Fibroblast of gingiva (primary cell): ENCODE results near the gene ZFPM1.
A peak's percentile ranks its signal among the peaks of the same experiment; 100 is the strongest.

ENCODE experiments used
- DNase-seq: peaks from one replicate; pipeline ENCODE4 v3.0.0-alpha.2; 2011; ENCODE audit warnings: low read depth

Gene ZFPM1

DNA sequence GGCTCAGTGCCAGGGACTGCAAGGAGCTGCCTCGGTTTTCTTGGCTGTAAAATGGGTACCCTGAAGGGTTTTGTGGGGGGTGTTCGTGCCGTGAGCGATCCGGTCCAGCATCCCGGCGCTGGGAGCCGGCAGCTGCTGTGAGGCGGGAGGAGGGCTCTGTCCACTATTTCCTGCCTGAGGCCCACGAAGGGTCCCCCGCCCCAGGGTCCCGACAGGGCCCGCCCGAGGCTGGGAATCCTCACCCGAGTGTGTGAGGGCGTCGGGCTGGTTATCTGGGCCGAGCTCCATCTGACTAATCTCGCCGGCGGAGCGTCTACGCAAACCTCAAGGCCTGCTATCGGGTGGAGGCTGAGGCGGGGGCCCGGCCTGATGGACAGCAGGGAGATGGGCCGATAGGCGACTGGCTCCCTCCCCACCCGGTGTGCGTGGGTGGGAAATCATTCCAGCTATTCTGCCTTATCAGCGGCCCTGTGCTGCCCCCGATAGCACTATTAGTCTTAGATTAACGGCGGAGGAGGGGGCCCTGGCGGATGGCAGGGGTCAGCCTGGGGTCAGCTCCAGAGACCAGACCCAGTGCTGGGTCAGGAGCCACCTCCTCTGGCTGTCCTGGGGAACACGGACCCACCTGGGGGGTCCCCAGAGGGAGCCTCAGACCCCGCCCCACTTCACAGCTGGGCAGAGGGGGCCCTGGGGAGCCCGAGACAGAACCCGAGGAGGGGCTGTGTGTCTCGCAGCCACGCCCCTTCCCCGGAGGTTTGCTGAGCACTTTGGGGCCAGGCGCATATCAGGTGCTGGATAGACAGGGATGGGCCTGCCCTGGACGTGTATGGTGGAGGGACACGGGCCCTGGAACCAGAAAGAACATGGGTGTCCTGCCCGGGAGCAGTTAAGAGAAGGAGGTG, 44.7 kb downstream of the ZFPM1 start:
- no peak for DNase-seq

DNA sequence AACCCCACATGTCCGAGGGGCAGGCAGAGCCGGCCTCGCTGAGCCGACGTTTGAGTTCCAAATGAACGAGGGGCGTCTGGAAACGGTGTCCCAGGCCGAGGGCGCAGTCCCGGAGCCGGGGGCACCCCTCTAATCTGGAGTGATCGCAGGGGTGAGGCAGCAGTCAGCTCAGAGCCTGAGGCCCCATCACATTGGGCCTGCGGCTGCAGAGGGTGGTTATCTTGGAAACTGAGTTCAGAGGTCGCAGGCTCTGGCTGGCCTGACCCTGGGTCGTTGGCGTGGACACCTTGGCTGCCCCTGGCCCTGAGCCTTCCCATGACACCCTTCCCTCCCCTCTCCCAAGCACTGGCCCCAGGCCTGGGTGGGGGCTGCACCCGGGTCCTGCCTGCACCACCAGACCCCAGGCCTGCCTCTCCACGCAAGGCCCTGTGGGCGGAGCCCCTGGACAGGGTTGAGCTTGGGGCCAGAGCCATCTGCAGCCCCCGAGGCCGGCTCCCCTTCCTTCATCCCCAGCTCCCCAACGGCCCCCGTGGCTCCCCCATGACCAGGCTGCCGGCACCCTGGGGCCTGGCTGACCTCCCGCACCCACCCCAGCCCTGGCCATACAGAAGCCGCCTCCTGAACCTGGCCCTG, 45.6 kb downstream of the ZFPM1 start:
- DNase-seq, result no peak

DNA sequence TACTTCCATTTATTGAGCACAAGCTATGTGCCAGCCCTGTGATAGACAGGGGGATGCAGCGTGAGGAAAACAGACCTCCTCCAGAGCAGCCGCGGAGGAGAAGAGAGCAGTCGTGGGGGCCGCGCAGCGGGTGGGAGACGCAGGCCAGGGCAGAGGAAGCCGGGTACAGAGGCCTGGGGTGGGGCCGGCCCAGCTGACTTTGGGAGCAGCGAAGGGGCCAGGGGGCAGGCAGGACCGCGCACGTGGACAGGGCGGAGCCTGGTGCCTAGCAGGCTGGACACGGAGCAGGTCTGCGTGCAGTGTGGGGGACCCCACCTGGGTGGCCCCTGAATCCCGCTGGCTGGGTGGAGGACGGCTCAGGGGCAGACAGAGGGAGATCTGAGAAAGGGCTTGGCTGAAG, 46.2 kb downstream of the ZFPM1 start:
- DNase-seq, result no peak

DNA sequence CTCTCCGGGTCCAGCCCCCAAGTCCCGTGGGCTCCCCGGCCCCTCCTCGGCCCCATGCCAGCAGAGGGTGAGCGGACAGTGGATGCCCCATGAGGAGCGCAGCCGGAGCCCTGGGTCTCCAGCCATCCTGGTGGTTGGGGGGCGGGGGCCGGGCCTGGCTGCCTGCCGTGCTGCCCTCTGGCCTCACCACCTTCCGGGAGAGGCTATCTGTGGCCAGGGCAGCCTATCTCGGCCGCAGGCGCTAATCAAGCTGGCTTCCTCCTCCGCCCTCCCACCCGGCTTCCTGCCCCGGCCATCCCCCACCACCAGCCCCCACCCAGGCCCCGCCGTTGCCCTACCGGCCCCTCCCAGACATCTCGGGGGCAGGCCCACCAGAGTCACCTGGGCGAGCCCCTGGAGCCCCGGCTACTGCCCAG, 46.8 kb downstream of the ZFPM1 start:
- no peak for DNase-seq

DNA sequence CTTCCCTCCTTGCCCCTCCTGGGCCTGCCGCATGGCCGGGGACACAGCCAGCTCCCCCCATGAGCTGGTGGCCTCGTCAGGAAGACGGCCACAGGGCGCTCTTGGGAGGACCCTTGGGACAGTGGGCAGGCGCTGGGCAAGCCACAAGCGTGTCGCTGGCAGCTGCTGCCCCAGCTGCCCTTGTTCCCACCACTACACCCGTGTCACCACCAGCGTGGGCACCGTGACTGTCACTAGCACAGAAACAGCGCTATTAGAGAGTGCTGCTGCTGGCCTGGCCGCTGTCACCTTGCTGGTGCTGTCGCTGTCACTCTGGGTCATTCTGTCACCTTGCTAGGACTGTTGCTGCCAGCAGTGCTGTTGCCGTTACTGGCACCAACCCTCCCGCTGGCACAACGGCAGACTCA, 47.2 kb downstream of the ZFPM1 start:
- DNase-seq, result no peak

DNA sequence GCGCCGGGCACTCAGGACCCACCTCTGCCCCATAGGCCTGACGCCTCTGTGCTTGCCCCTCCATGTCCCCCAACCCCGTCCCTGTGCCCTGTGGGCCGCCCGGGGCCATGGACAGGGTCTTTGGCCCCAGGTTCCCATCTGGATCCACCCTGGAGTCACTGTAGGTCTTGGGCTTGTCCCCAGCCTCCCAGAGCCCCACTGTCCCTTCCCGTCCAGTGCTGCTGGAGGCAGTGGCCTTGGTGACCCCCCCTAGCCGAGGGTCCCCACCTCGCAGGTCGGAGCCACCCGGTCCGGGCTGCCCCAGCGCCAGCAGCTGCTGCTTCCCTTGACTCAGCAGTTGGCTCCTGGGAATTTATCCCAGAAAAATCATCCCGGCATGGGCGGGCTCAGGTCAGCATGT, 49.3 kb downstream of the ZFPM1 start:
- no peak for DNase-seq

DNA sequence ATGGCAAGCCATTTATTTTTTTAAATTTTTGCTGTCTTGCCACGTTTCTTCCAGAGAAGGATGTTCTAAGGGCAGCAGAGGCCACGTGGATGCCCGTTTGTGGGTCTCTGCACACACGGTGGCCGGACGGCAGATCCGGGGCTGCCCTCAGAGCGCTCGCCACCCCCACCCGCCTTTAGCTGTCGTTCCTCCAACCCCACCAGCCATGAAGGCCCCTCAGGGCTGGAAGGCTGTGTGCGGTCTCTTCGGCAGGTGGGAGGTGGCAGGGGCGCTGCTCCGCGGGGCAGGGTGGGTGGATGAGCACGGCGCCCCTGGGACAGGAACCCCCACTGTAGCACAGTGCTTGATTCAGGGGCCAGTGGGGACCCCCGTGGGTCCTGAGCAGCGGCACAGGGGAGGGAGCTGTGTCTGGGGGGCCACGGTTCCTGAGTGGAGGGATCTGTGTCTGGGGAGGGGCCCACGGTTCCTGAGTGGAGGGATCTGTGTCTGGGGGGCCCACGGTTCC, 49.7 kb downstream of the ZFPM1 start:
- DNase-seq, result no peak

DNA sequence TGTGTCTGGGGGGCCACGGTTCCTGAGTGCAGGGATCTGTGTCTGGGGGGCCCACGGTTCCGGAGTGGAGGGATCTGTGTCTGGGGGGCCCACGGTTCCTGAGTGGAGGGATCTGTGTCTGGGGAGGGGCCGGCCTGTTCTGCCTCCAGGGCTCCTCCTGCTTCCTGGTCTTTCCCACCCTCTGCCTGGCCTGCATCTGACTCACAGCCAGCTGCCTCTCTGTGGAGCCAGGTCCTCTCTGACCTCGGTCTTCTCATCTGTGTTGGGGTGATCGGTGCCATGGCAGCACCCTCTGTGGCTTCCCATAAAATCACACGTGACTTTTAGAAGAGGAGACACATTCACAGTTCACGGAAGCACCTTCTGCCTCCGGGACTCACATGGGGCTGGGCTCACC, 50.3 kb downstream of the ZFPM1 start:
- DNase-seq, result no peak

DNA sequence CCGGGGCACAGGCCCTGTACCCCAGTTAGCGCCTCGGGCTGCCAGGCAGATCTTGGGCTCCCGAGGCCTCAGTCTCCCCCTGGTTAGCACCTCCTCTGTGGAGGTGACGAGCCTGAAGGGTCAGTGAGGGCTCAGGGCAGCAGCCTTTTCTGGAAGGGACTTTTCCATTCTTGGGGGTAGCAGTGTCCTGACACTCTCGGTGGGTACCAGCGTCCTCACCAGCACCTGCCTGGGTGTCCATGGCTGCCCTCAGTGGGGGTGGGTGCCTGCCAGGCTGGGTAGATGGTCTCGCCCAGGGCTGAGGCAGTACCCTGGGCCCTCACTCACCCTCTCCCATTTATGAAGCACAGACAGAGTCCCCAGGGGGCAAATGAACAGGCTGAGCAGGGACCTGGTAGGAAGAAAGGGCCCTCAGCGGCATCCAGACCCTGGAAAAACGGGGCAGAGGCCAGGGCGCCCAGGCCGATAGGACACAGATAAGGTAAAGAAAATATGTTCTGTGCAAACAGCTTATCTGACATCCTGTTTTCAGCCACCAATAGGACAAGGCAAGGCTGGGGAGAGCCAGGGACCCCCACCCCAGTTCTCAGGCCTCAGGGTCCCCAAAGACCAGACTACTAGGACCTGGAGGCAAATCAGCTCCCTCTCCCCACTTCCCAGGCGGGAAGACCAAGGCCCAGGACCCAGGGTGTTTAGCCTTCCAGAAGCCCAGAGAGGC, 50.9 kb downstream of the ZFPM1 start:
- no peak for DNase-seq

DNA sequence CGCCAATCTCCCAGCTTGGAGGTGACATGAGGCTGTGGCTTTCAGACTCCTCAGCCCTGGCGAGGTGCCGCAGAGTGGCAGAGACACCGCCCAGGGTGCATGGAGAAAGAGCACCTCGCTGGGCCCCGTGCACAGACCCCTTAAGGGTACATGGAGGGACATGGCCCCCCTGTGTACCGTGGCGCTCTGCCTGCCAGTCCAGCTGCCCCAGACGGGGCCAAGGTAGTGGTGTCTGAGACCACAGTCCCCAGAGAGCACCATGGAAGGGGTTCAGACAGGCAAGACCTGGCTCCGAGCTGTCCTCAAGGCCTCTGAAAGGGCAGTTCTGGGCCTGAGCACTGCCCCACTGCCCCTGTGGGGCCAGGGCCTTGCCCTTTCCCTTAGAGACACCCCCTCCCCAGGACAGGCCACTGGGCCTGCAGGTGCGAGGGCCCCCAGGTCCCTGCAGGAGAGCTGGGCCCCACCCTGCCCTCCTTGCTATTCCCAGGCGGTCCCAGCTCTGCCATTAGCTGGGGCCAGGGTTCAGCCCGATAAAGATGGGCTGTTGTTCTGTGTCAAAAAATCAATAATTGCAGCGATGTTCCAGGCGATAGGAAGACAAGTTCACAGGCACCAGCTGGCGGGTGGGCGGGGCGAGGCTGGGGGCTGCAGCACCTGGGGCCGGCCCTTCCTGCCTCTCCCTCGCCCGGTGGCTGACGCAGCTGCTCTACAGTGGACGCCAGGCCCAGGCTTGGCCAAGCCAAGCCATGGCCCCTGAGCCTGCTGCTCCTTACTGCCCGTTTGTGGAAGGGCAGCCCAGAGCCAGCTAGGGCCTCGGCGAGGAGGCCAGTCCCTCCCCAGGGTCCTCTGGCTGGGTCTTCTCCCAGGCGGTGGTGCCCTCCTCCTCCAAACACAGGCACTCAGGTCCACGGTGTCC, 51.7 kb downstream of the ZFPM1 start:
- DNase-seq, result no peak

DNA sequence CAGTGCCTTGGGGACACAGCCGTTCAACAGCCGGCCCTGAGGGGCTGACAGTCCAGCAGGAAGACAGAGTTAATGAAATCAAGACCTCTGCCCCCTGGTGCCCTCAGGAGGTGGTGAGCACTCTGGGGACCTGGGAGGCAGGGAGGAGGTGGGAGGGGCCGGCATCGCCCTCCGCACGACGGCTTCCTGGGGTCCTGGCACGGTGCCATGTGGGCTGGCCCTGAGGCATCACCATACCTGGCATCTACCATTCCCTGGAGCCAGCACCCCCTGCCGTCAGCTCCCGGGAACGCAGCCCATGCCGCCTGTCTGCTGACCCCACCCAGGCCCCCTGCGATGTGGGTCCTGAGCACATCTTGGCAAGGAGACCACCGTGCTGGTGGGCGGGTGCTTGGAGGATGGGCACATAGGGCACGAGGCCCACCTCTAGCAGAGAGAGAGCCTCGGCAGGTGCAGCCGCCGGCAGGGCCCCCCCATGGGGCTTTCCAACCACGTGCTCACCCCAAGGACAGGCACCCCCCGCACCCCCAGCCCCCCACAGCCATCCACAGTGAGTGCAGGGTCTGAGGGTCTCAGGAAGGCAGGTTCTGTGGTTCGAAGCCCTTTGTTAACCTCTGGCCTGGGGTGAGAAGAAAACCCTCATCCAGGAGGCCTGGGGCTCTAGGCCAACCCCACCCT, 52.5 kb downstream of the ZFPM1 start:
- DNase-seq, result no peak

DNA sequence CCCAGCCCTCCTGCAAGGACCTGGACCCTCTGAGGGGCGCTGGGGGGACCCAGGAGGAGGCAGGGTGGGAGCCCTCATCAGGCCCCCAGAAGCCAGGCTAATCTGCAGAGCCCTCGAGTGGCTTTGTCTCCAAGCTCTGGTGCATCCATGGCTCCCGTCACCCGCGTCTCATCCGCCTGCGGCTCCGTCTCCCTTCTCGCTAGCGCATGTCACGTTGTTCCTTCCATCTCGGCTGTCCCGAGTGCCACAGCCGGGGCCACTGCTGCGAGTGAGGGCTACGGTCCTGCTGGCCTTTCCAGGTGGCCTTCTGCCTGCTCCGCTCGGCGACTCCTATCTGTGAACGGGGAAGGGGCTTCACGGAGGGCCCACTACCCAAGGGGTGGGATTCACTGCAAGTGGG, 53.6 kb downstream of the ZFPM1 start:
- DNase-seq, result no peak

DNA sequence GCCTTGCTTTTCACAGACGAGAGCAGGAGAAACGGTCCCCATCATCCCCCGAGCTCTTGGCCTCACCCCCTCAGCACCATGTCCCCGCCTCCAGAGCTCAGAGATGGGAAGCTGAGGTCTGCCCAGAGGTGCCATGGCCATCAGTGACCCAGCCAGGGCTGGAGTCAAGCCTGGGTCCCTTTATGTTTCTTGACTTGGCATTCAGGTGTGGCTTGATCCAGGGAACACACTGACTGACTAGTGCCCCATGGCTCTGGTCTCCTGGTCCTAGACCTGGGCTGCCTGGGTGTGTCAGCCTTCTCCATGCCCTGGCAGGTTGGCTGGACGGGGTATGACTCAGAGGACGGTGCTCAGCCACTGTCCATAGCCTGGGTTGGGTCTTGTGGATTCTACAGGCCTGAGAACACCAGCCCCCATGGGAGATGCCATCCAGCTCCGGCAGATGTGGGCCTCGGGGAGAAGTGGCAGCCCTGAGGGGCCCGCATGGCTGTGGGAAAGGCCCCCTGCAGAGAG, 54.2 kb downstream of the ZFPM1 start:
- no peak for DNase-seq

DNA sequence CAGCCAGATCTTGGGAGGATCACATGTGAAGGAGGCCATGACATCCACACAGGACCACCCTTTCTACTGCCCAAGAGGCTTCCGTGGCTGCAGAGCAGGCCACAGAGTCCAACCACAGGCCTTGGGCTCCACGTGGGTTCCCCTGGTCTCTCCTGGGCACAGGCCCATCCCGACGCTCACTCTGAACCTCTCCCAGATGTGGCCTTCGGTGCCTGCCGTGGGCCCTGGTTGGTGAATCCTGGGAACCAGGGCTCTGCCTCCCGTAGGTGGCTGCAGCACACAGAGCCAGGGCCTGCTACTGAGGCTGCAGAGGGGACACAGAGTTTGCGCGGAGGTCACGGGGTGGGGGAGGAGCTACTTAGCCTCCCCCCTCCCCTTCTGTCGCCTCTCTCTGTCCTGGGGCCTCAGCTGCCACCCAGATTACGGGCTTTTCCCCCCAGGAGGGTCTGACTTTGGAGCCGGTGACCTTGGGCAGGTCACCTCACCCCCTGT, 55.3 kb downstream of the ZFPM1 start:
- DNase-seq, result no peak

DNA sequence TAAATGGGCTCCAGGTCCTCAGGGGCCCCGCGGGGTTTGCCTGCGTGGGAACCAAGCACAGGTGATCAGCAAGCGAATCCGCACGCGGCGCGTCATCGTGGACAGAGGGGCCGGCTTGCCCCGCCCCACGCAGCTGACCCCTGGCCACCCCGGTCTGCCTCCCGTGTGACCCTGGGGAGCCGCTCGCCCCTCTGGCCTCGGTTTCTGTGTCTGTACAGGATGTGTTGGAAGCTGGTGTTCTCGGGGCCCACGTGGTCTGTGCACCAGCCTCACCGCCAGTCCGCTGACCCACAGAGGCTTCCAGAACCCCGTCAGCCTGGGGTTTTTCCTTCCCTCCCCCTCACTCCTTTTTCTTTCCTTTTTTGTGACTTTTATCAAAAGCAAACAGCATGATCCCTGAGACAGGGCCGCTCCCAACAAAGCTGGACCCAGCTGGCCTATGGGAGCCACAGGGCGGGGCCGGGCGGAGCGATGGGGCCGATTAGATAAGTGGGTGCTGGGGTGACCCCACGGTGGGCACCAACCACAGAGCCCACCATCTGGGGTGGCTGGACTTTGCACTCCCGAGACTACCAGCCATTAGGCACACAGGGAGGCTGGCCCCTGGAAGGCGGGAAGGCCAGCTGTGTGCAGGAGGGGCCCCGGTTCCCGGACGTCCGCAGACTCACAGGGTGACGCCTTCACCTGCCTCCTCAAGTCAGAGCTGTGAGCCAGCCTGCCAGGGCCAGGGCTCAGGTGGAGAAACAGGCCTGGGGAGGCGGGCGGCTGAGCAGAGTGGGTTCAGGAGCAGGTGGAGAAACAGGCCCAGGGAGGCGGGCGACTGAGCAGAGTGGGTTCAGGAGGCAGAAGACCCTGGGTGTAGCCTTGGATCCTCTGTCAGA, 56.0 kb downstream of the ZFPM1 start:
- DNase-seq, result no peak

DNA sequence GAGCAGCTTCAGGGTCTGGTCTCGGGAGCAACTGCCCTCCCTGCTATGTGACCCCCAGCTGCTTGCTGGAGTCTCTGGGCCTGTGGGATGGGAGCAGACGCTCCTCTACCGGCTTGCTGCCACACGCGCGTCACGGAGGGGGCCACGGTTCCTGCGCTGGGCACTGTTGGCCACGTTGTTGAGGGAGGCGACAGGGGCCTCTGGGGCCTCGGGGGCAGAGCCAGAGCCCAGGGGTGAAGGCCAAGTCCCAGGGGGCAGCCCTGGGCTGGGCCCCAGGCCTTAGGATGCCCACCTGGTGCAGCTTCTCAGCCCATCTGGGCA, 56.6 kb downstream of the ZFPM1 start:
- no peak for DNase-seq

DNA sequence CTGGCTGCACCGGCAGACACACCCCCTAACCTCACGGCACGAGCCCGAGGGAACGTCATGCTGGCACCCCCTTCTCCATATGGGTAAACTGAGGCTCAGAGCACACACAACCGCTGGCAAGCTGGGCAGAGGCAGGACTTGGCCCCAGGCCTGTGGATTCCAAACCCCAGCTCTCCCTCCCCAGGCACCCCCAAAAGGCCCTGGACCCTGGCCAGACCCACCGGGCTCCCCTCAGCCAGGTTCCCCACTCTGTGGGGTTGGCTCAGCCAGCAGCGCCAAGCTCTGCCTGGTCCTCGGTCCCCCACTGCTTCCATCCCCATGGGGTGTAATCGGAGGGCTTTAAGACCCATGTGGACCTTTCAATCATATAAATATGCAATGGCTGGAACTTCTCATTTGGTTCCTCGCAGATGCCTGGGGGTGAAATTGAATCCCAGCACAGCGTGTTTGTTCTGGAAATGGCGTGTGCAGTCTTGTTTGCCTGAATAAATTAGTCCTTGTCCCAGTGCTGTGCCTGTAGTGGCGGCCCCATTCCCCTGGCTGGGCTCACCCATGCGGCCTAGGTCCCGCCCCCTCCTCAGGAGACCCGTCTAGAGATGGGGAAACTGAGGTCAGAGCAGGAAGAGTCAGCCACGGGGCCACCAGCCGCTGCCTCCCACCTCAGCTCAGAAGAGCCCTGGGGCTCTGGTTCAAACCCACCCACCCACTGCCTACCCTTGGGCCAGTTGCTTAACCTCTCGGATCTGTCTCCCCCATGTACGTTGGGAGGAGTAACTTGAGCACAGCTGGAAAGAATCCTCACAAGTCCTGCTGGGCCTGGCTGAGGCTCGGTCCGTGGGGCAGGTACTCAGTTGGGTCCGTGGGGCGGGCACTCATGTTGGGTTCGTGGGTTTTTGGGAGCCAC, 57.3 kb downstream of the ZFPM1 start:
- DNase-seq, result peak; percentile 62

DNA sequence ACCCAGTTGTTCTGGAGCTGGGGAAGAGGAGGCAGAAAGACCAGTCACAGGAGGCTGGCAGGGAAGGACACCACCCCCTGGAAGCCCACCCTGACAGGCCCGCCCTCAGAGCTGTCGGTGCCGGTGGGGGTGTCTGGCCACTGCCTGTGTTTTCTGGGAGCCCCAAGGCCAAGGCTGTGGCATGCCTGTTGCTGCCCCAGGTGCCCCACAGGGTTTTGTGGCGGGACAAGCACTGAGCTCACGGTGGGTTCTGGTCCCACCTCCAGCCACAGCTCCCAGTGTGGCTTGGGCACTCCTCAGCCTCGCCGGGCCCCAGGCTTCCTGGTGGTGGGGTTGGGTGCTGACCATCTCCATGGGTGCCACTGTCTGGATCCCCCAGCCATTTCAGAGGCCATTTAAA, 58.0 kb downstream of the ZFPM1 start:
- DNase-seq, result no peak

DNA sequence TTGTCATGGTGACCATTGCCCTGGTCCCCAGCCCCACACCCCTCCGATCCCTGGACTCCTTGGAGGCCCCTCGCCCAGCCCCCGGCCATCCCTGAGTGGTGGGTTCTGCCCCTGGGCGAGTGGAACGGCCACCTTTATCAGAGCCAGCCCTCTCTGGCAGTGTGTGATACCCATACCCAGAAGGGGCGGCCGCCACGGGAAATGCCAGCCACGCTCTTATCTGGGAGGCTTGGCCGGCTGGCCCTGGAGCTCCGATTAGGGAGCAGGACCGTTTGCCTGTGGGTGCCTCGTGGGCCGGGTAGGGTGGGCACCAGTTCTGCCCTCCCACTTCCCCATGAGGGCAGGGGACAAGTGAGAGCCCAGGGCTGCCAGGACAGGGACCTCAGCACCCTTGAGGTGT, 58.8 kb downstream of the ZFPM1 start:
- DNase-seq, result no peak
